Loucy (cell line): ENCODE results near the gene DEXI.
"Not testable (repeated sequence)": the region's sequence is repeated elsewhere in the genome, so short reads cannot be mapped to it uniquely, and the experiment has no call there.

ENCODE experiments used
- H2AFZ ChIP-seq: fragments of 200-600 bp; sonication (generic); 2 replicates; pipeline ENCODE4 v1.6.0; 2016; ENCODE audit warnings: antibody characterized with exemption, mild to moderate bottlenecking, low read length, moderate library complexity
- H3F3A ChIP-seq: fragments of 200-600 bp; 2 replicates; pipeline ENCODE4 v1.6.0; 2016; ENCODE audit warnings: antibody characterized with exemption, low read depth, mild to moderate bottlenecking
- H3K27me3 ChIP-seq: fragments of 200-600 bp; sonication (generic); 2 replicates; pipeline ENCODE4 v1.6.1; 2014; ENCODE audit warnings: low read length, mild to moderate bottlenecking; ENCODE audit not compliant: insufficient read depth, poor library complexity, severe bottlenecking
- H3K36me3 ChIP-seq: fragments of 200-600 bp; sonication (generic); 2 replicates; pipeline ENCODE4 v1.6.1; 2016; ENCODE audit warnings: low read length; ENCODE audit not compliant: insufficient read depth
- H3K4me1 ChIP-seq: fragments of 200-600 bp; sonication (generic); 2 replicates; pipeline ENCODE4 v1.5.1; 2014; ENCODE audit warnings: low read length, mild to moderate bottlenecking; ENCODE audit not compliant: insufficient read depth, poor library complexity, severe bottlenecking
- H3K4me2 ChIP-seq: fragments of 200-600 bp; sonication (generic); 2 replicates; pipeline ENCODE4 v1.6.0; 2014; ENCODE audit warnings: antibody characterized with exemption, low read length, low read depth, mild to moderate bottlenecking; ENCODE audit not compliant: poor library complexity, severe bottlenecking
- H3K4me3 ChIP-seq: fragments of 200-600 bp; sonication (generic); 2 replicates; pipeline ENCODE4 v1.5.1; 2014; ENCODE audit warnings: low read length, mild to moderate bottlenecking, mixed read lengths; ENCODE audit not compliant: poor library complexity, severe bottlenecking
- H3K79me2 ChIP-seq: fragments of 200-600 bp; sonication (generic); 2 replicates; pipeline ENCODE4 v1.6.1; 2014; ENCODE audit warnings: low read length; ENCODE audit not compliant: insufficient read depth
- H3K9ac ChIP-seq: fragments of 200-600 bp; sonication (generic); 2 replicates; pipeline ENCODE4 v1.6.0; 2014; ENCODE audit warnings: mild to moderate bottlenecking, low read depth, low read length, moderate library complexity; ENCODE audit not compliant: poor library complexity, severe bottlenecking
- H3K9me2 ChIP-seq: fragments of 200-600 bp; sonication (generic); replicated peaks from 2 replicates; pipeline ENCODE4 v1.6.1; 2016; ENCODE audit warnings: low read depth, low read length, mixed read lengths
- H3K9me3 ChIP-seq: fragments of 200-600 bp; sonication (generic); 2 replicates; pipeline ENCODE4 v1.6.1; 2014; ENCODE audit warnings: mild to moderate bottlenecking, antibody characterized with exemption, low read length, low read depth; ENCODE audit not compliant: insufficient read depth
- H4K20me1 ChIP-seq: fragments of 200-600 bp; sonication (generic); 2 replicates; pipeline ENCODE4 v1.6.0; 2014; ENCODE audit warnings: antibody characterized with exemption, low read length, mild to moderate bottlenecking; ENCODE audit not compliant: insufficient read depth, poor library complexity, severe bottlenecking
- CTCF ChIP-seq: fragments of 200-600 bp; sonication (generic); conservative IDR thresholded peaks from 2 replicates; pipeline ENCODE4 v1.5.1; 2014; ENCODE audit warnings: mild to moderate bottlenecking, antibody characterized with exemption, low read length
- EZH2phosphoT487 ChIP-seq: fragments of 200-600 bp; IDR thresholded peaks from 2 replicates; pipeline ENCODE4 v1.6.1; 2018; ENCODE audit warnings: antibody characterized with exemption, mild to moderate bottlenecking, moderate library complexity, borderline replicate concordance

The DEXI gene

GRCh38 chr16:10967986-10968385, 25.7 kb upstream of the DEXI start:
- Histone ChIP-seq H3K4me3 (no peak overlapping the region), H3K9ac (no peak overlapping the region), H3K4me1 (peaks cover 14% of the 10 kb centered on the region), H3F3A (no peaks in the 10 kb centered on the region), H3K79me2 (no peaks in the 10 kb centered on the region), H3K4me2 (no peak overlapping the region), H3K9me3 (no peaks in the 10 kb centered on the region), H4K20me1 (no peaks in the 10 kb centered on the region), H2AFZ (no peak overlapping the region), H3K36me3 (peaks cover 31% of the 10 kb centered on the region; the same call in 1 of the 2 replicates), H3K9me2 (no peaks in the 10 kb centered on the region), H3K27me3 (no peaks in the 10 kb centered on the region)
- TF ChIP-seq EZH2phosphoT487 = no peak
- TF ChIP-seq CTCF = no peak

DNA sequence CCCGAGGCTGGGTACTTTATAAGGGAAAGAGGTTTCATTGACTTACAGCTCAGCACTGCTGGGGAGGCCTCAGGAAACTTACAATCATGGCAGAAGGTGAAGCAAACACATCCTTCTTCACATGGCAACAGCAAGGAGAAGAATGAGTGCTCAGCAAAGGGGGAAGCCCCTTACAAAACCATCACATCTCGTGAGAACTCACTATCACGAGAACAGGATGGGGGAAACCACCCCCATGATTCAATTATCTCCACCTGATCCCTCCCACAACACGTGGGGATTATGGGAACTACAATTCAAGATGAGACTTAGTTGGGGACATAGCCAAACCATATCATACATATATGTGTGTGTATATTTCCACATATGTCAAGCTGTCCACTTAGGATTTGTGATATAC, 24.3 kb upstream of the DEXI start:
- H3K9ac ChIP-seq, H3K4me2 ChIP-seq, H3K9me3 ChIP-seq, H3K79me2 ChIP-seq, H4K20me1 ChIP-seq, H3K9me2 ChIP-seq, H3F3A ChIP-seq, H3K4me3 ChIP-seq, H3K27me3 ChIP-seq, H2AFZ ChIP-seq: not testable (repeated sequence)
- peaks cover 14% of the 10 kb centered on the region for H3K4me1 ChIP-seq
- H3K36me3 ChIP-seq = peaks cover 30% of the 10 kb centered on the region; the same call in 1 of the 2 replicates

GRCh38 chr16:10966129-10966528, 23.9 kb upstream of the DEXI start:
- Histone ChIP-seq H3K4me2 (peak overlapping the region; percentile 42), H3K36me3 (peaks cover 27% of the 10 kb centered on the region; the same call in 1 of the 2 replicates)

More at GRCh38 chr16:10966129-10966528, 23.9 kb upstream of the DEXI start:
- Histone ChIP-seq H3F3A (no peaks in the 10 kb centered on the region), H3K79me2 (no peaks in the 10 kb centered on the region), H3K4me1 (peaks cover 14% of the 10 kb centered on the region), H3K9me3 (no peaks in the 10 kb centered on the region), H3K27me3 (no peaks in the 10 kb centered on the region), H2AFZ (no peak overlapping the region), H4K20me1 (no peaks in the 10 kb centered on the region), H3K9me2 (no peaks in the 10 kb centered on the region), H3K9ac (no peak overlapping the region), H3K4me3 (no peak overlapping the region)
- TF ChIP-seq CTCF (no peak), EZH2phosphoT487 (no peak)
